OCI-LY7 (cell line): ENCODE results near the gene SYNM.

Source experiments
- EZH2phosphoT487 ChIP-seq: fragments of 200-600 bp; sonication (generic); IDR thresholded peaks from 2 replicates; pipeline ENCODE4 v1.6.1; 2018; ENCODE audit warnings: low read depth, borderline replicate concordance, mild to moderate bottlenecking, mixed run types, antibody characterized with exemption, low read length, moderate library complexity, mixed read lengths
- TF ChIP-seq, protein P1 (sequence below): fragments of 200-600 bp; sonication (generic); conservative IDR thresholded peaks from 2 replicates; pipeline ENCODE4 v1.5.1; 2014; ENCODE audit warnings: mild to moderate bottlenecking, antibody characterized with exemption, low read length, moderate library complexity, mixed read lengths

DNA sequence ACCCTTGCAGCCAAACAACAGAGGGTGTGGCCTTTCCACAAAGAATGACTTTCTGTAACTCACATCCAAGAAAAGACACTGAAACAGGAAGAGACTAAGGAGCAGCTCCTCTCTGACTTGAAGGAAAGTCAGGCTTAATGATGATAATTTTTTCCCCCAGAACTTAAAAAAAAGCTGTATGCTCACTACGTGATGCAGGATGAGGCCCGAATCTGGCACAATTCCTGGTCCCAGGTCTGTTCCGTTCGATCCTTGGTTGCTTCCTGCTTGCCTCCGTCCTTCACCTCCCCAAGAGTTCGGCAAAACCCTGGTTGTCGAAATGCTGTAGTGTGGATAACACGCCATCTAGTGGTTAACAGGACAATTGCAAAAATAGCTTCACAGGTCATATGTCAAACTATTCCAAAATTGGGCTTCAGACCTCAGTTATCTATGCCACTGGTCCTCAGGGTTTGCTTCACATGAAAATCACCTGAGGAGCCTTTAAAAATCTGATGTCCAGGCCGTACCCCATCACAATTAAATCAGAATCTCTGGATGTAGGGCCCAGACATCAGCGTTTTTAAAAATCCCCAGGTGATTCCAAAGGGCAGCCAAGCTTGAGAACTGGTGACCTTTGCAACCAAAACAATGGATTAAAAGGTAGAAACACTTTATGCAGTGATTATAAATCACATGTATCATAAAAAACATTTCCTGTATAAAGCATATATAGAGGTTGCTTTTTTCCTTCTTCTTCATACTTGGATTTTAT, 28.1 kb upstream of the SYNM start:
- TF ChIP-seq, protein P1, sequence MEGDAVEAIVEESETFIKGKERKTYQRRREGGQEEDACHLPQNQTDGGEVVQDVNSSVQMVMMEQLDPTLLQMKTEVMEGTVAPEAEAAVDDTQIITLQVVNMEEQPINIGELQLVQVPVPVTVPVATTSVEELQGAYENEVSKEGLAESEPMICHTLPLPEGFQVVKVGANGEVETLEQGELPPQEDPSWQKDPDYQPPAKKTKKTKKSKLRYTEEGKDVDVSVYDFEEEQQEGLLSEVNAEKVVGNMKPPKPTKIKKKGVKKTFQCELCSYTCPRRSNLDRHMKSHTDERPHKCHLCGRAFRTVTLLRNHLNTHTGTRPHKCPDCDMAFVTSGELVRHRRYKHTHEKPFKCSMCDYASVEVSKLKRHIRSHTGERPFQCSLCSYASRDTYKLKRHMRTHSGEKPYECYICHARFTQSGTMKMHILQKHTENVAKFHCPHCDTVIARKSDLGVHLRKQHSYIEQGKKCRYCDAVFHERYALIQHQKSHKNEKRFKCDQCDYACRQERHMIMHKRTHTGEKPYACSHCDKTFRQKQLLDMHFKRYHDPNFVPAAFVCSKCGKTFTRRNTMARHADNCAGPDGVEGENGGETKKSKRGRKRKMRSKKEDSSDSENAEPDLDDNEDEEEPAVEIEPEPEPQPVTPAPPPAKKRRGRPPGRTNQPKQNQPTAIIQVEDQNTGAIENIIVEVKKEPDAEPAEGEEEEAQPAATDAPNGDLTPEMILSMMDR: peak; percentile 94
- no peak for TF ChIP-seq EZH2phosphoT487
